Stimulated activated naive CD8-positive, alpha-beta T cell treated with anti-CD3 and anti-CD28 coated beads, Interleukin-15, Interleukin-2, amounts not matched to agents 100 ng/mL and 50 ng/mL, for 24 hours (primary cell): ENCODE data around the gene NGLY1.

Source experiments
- H3K27ac Mint-ChIP-seq: one replicate; pipeline ENCODE4 v1.8.0; 2021; ENCODE audit warnings: mild to moderate bottlenecking, mixed read lengths
- H3K27me3 Mint-ChIP-seq: one replicate; pipeline ENCODE4 v1.8.0; 2021; ENCODE audit warnings: mixed read lengths
- H3K36me3 Mint-ChIP-seq: one replicate; pipeline ENCODE4 v1.8.0; 2021; ENCODE audit warnings: low read depth, mixed read lengths
- H3K4me1 Mint-ChIP-seq: one replicate; pipeline ENCODE4 v1.8.0; 2021; ENCODE audit warnings: low read depth, mixed read lengths
- H3K4me3 Mint-ChIP-seq: one replicate; pipeline ENCODE4 v1.8.0; 2021; ENCODE audit warnings: mild to moderate bottlenecking, mixed read lengths
- H3K9me3 Mint-ChIP-seq: one replicate; pipeline ENCODE4 v1.8.0; 2021; ENCODE audit warnings: mixed read lengths

NGLY1 gene

GRCh38 chr3:25677121-25677520 lies 106.1 kb downstream of the NGLY1 start:
- Mint-ChIP-seq H3K27ac (no peak overlapping the region), H3K4me3 (no peak overlapping the region), H3K36me3 (no peaks in the 10 kb centered on the region), H3K9me3 (no peaks in the 10 kb centered on the region), H3K27me3 (no peaks in the 10 kb centered on the region), H3K4me1 (no peaks in the 10 kb centered on the region)

GRCh38 chr3:25674670-25675069 lies 108.6 kb downstream of the NGLY1 start:
- no peaks in the 10 kb centered on the region for H3K9me3 Mint-ChIP-seq
- no peak overlapping the region for H3K27ac Mint-ChIP-seq
- H3K4me1 Mint-ChIP-seq: no peaks in the 10 kb centered on the region
- H3K27me3 Mint-ChIP-seq: no peaks in the 10 kb centered on the region
- no peak overlapping the region for H3K4me3 Mint-ChIP-seq
- no peaks in the 10 kb centered on the region for H3K36me3 Mint-ChIP-seq

GRCh38 chr3:25673738-25674298 lies 109.4 kb downstream of the NGLY1 start:
- Mint-ChIP-seq H3K27me3 (no peaks in the 10 kb centered on the region), H3K4me3 (no peak overlapping the region), H3K27ac (no peak overlapping the region), H3K9me3 (no peaks in the 10 kb centered on the region), H3K4me1 (no peaks in the 10 kb centered on the region), H3K36me3 (no peaks in the 10 kb centered on the region)
